ENCODE results near the gene CYP1A2.

Gene CYP1A2

GRCh38 chr15:74802290-74802689 is 53.6 kb downstream of the CYP1A2 start:
- DNase-seq (ENCODE audit: low spot score) (no peak), FAIRE-seq (no peak)

DNA sequence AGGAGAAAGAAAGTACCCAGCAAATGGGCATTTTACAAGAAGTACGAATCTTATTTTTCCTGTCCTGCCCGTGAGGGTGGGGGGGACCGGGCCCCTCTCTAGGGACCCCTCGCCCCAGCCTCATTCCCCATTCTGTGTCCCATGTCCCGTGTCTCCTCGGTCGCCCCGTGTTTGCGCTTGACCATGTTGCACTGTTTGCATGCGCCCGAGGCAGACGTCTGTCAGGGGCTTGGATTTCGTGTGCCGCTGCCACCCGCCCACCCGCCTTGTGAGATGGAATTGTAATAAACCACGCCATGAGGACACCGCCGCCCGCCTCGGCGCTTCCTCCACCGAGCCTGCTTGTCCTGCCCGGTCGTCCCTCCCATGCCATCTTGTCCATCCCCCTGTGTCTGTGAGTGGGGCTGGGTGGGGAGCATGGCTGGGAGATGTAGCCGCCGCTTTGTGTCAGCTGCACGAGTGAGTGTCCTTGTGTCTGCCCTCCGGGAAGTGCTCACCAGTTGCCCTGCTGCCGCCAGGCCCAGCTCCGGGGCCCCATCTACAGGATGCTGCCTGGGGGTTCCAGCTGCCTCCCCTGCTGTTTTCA is 54.3 kb downstream of the CYP1A2 start:
- no peak for FAIRE-seq

DNA sequence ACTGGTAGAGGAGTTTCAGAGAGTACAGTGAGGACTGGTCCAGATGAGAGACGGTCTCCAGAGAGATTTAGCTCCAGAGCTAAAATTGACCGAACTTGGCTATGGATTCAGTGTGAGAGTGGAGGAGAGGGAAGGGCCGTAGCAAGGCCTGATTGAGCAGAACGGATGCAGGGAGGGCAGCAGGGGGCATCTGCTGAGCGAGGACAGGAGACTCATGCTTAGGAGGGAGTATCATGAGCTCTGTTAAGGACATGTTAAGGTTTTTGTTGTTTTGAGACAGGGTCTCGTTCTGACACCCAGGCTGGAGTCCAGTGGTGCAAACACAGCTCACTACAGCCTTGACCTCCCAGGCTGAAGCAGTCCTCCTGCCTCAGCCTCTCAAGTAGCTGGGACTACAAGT is 56.3 kb downstream of the CYP1A2 start:
- FAIRE-seq = no peak
- no peak for DNase-seq (ENCODE audit: low spot score)

More for the DNA sequence above, 54.3 kb downstream of the CYP1A2 start:
- DNase-seq (ENCODE audit: low spot score) = no peak

Data from RCC 7860 (cell line).